Naive B cell (primary cell): Measurements from ENCODE around the gene PMS2. TPM values are rescaled to one million over a fixed set of nuclear protein-coding genes. Genes with fewer than 3 reads are reported as not detected.
A peak's percentile ranks its signal among the peaks of the same experiment; 100 is the strongest.
"Not testable (repeated sequence)": the region's sequence is repeated elsewhere in the genome, so short reads cannot be mapped to it uniquely, and the experiment has no call there.

Experiments used
- ATAC-seq, 2 donors: fragments of 150-1000 bp; cut with Tn5 transposase; 2 replicates each; pipeline ENCODE4 v1.10.0; 2021; ENCODE audit warnings: low read depth in 2 of 2, mild to moderate bottlenecking in 2 of 2, moderate library complexity in 2 of 2
- DNase-seq: peaks from one replicate; pipeline ENCODE4 v3.0.0; 2022
- H3K27ac Mint-ChIP-seq, 6 donors: one replicate each; pipeline ENCODE4 v1.8.0; 2020 to 2022; ENCODE audit warnings: mild to moderate bottlenecking in 6 of 6, mixed read lengths in 6 of 6, moderate library complexity in 5 of 6, inconsistent platforms in 2 of 6
- H3K27me3 Mint-ChIP-seq, 3 donors: one replicate each; pipeline ENCODE4 v1.8.0; 2021 to 2022; ENCODE audit warnings: mixed read lengths in 3 of 3, mild to moderate bottlenecking in 1 of 3
- H3K36me3 Mint-ChIP-seq, 2 donors: one replicate each; pipeline ENCODE4 v1.8.0; 2020 to 2022; ENCODE audit warnings: mixed read lengths in 2 of 2, inconsistent platforms in 1 of 2, mild to moderate bottlenecking in 1 of 2
- H3K4me1 Mint-ChIP-seq, 3 donors: one replicate each; pipeline ENCODE4 v1.8.0; 2020 to 2022; ENCODE audit warnings: mixed read lengths in 3 of 3, inconsistent platforms in 1 of 3, mild to moderate bottlenecking in 1 of 3, moderate library complexity in 1 of 3
- H3K4me3 Mint-ChIP-seq, 8 donors: one replicate each; pipeline ENCODE4 v1.8.0; 2020 to 2022; ENCODE audit warnings: mild to moderate bottlenecking in 8 of 8, mixed read lengths in 8 of 8, moderate library complexity in 8 of 8, inconsistent platforms in 2 of 8
- H3K9me3 Mint-ChIP-seq, 7 donors: one replicate each; pipeline ENCODE4 v1.8.0; 2020 to 2022; ENCODE audit warnings: mixed read lengths in 7 of 7, mild to moderate bottlenecking in 5 of 7, inconsistent platforms in 2 of 7, moderate library complexity in 1 of 7
- polyA plus RNA-seq, 6 donors: library from polyadenylated mRNA; unstranded; fragments of 300-500 nt; fragmentation: Illumina TruSeq; gene quantifications; one replicate each; pipeline ENCODE4 v1.2.3, GENCODE V29; 2021; ENCODE audit warnings: low read depth in 6 of 6

PMS2 gene
- polyA plus RNA-seq, 6 donors from 2014 or later = 2.9 to 12.9 (median 10.1) TPM

DNA sequence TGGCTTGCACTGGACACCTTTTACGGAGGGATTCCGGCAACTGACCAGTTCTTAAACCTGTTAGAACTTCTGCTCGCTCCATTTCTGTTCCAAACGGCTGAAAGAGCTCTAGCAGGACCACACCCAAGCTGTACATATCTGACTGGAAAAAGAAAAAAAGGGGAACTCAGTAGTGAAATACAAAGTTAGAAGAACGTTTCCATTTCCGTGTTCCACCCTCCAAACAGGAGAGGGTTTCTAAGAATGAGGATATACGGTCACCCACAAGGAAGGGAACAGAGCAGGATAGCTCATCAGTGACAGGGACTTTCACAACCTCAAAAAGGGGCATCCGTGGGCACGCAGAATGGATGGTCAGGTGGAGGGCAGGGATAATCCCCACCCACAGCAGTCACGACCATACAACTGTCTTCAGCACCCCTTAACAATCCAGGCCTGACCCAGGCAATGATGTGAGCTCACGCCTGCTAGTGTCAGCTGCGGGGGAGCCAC, 18.0 kb upstream of the PMS2 start:
- Mint-ChIP-seq H3K27me3 (no peaks in the 10 kb centered on the region), H3K4me3 (peak overlapping the region; percentile 65 to 88 (median 82)), H3K4me1 (peaks cover 18 to 21% (median 19%) of the 10 kb centered on the region in 3 donors), H3K36me3 (peaks cover 22 to 23% of the 10 kb centered on the region in 2 donors), H3K9me3 (no peaks in the 10 kb centered on the region), H3K27ac (peak overlapping the region; percentile 81 to 97 (median 94))
- ATAC-seq (peak; percentile 20 to 21), DNase-seq (no peak)

DNA sequence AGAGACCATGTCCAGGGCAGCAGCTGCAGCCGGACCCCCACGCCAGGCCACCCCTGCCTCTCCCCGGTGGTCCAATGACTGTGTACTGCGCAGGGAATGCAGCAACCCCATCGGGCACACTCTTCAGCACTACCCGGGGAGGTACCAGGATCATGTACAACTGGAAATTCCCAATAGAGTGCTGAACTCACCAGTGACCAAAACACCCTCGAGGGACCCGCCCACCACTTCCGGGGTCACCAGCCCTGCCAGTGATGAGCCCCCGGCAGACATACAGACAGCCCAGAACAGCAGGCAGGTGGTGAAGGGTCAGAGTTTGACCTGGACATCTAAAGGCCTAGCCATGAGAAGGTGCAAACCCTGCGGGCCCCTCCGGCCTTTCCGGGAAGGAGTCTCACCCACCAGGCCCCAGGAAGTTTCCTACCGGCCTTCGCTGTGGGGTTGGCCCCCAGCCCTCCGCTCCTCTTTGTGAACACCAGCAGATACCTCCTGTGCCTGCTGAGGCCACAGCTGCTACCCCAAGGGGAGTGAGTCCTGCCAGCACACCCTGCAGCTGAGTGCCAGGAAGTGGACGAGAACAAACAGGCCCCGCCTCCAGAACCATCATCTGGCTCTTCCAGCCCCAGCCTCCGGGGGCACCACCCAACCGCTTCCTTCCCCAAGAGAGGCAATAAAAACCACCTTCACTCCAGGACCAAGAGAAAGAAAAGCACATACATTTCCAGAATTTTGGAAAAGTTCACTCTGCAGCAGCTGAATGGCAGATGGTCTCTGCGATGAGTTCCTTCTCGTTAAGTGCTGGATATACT, 17.4 kb upstream of the PMS2 start:
- peak overlapping the region; percentile 81 to 97 (median 94) for H3K27ac Mint-ChIP-seq
- H3K36me3 Mint-ChIP-seq = peaks cover 18 to 23% of the 10 kb centered on the region in 2 donors
- H3K9me3 Mint-ChIP-seq = no peaks in the 10 kb centered on the region
- H3K4me1 Mint-ChIP-seq = peaks cover 16 to 18% (median 16%) of the 10 kb centered on the region in 3 donors
- H3K27me3 Mint-ChIP-seq = no peaks in the 10 kb centered on the region
- ATAC-seq = peak; percentile 99
- DNase-seq = peak; percentile 56
- H3K4me3 Mint-ChIP-seq = peak overlapping the region; percentile 65 to 88 (median 82)

DNA sequence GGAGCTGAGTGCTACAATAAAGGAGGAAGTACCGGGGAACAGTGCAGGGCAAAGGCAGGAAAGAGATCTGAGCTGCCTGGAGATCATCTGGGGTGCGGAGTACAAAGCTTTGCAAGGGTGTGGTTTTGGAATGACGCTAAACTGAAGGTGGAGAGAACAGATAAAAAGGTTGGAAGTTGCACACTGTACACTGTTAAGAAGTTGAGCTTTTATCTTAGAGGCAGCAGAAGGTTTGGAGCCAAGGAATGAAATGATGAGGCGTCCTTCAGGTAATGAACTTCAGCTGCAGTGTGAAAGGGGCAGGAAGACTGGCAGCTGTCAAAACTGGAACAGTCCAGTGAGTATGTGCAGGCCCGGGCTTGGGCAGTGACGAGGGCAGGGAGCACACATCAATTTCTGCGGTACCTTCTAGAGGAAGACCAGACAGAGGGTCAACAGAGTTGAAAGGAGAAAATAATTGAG, 15.2 kb upstream of the PMS2 start:
- Mint-ChIP-seq H3K4me3 (peak overlapping the region in 1 of 8 donors; percentile 17), H3K9me3 (no peaks in the 10 kb centered on the region), H3K36me3 (peaks cover 18 to 23% of the 10 kb centered on the region in 2 donors), H3K27ac (peak overlapping the region in 5 of 6 donors; percentile 30 to 90 (median 55)), H3K4me1 (peaks cover 16 to 18% (median 16%) of the 10 kb centered on the region in 3 donors), H3K27me3 (no peaks in the 10 kb centered on the region)
- DNase-seq (no peak), ATAC-seq (no peak)

DNA sequence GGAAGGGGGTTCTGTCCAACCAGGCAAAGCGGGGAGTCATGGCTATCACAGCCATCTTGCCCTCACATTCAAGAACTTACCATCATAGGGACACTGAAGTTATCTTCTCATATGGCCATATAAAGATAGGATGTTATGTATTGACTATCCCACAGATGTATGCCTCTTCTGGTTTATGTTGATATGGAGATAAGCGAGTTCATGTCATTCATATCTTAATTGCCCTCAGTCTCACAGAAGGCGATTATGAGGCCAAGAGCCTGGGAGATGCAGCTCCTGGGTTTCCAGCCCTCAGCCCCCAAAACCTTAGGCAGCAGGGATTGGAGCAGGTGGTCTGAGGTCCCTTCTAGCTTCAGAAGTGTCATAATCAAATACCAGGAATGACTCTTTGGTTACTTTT, 13.9 kb upstream of the PMS2 start:
- H3K27me3 Mint-ChIP-seq = no peaks in the 10 kb centered on the region
- no peak for DNase-seq
- peak overlapping the region in 2 of 6 donors; percentile 11 to 36 for H3K27ac Mint-ChIP-seq
- H3K9me3 Mint-ChIP-seq = no peaks in the 10 kb centered on the region
- peaks cover 15 to 18% of the 10 kb centered on the region in 2 donors for H3K36me3 Mint-ChIP-seq
- peak overlapping the region in 1 of 8 donors; percentile 20 for H3K4me3 Mint-ChIP-seq
- H3K4me1 Mint-ChIP-seq = peaks cover 16 to 18% (median 16%) of the 10 kb centered on the region in 3 donors
- no peak for ATAC-seq

DNA sequence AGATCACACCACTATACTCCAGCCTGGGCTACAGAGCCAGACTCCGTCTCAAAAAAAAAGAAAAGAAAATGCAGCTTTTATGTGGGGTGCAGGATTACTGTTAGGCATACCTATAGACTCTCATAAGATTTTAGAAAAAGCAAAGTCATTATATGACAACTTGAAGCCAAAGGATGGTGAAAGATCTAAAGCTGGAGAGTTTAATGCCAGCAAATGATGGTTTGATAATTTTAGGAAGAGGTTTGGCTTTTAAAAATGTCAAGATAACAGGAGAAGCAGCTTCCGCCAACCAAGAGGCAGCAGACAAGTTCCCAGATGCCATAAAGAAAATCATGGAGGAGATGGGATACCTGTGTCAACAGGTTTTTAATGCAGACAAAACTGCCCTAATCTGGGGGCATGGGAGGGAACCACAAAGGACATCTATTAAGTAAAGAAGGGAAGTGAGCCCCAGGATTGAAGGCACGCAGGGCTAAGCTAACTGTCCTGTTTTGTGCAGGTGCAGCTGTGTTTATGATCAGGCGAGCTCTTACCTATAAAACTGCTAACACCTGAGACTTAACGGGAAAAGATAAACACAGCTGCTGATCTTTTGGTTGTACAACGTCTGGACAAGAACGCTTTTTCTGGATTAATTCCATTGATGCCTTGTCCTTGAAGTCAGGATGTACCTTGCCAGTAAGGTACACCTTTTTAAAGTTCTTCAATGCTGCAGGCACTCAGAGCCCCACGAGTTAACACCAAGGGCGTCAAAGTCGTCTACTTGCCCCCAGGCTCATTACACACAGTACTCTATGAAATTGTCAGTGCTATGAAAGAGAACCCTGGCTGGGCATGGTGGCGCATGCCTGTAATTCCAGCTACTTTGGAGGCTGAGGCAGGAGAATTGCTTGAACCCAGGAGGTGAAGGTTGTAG, 11.8 kb upstream of the PMS2 start:
- Mint-ChIP-seq H3K27ac (peak overlapping the region in 3 of 6 donors; percentile 49 to 69 (median 69)), H3K36me3 (peaks cover 15 to 18% of the 10 kb centered on the region in 2 donors), H3K4me3 (no peak overlapping the region), H3K27me3 (no peaks in the 10 kb centered on the region), H3K4me1 (peaks cover 0 to under 1% (median 0%) of the 10 kb centered on the region in 3 donors), H3K9me3 (no peaks in the 10 kb centered on the region)
- DNase-seq = no peak
- ATAC-seq = no peak

DNA sequence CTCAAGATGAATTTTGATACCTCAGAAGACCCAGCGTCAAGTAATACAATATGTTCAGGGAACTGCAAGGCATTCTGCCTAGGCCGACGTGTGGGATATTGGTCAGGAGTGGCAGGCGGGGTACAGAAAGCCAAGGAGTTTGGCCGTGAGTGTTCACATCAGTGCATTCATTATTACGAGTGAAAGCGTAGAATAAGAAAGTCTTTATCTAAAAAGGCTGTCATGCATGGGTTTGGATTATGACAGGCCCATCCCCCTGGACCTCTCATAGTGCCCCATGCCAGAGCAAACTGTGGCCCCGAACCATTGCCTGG, 7.8 kb upstream of the PMS2 start:
- no peak overlapping the region for H3K4me3 Mint-ChIP-seq
- no peaks in the 10 kb centered on the region for H3K9me3 Mint-ChIP-seq
- H3K27ac Mint-ChIP-seq = peak overlapping the region in 1 of 6 donors; percentile 78
- ATAC-seq = no peak
- H3K27me3 Mint-ChIP-seq = no peaks in the 10 kb centered on the region
- DNase-seq = no peak
- no peaks in the 10 kb centered on the region for H3K36me3 Mint-ChIP-seq
- peaks cover 4 to 7% (median 4%) of the 10 kb centered on the region in 3 donors for H3K4me1 Mint-ChIP-seq

DNA sequence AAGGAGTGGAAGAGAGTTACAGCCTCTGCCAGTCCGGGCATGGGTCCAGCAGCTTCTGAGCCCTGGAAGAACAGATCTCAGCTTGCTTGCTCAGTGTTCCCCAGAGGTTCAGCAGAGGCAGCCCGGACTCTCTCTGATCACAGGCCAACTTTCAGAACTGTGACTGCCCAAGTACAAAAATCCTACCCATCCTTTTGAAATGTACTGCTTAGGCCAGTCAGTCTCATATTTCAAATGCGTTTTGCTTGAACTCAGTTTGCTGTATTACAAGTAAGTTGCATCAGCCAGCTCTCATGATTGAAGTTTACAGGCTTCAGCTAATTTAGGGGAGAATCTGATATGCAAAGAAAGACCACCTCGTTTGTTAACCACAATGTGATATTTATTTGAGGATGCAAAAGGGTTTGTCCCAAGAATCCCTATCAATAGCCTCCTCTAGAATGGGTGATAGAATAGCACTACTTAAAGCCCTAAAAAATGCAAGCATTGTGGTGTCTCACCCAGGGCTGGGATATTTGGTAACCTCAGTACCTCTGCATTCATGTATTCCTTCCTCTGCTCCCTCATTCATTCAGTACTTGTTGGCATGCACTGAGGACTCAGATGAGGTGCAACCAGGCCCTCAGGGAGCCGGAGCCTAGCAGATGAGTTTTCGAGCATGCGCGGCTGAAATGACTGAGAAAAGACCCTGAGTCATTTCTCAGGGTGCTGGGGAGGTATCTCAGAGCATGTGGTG, 7.2 kb upstream of the PMS2 start:
- no peak for DNase-seq
- Mint-ChIP-seq H3K9me3 (no peaks in the 10 kb centered on the region), H3K27ac (peak overlapping the region in 1 of 6 donors; percentile 78), H3K4me1 (peaks cover 4 to 9% (median 4%) of the 10 kb centered on the region in 3 donors), H3K27me3 (no peaks in the 10 kb centered on the region), H3K36me3 (no peaks in the 10 kb centered on the region), H3K4me3 (no peak overlapping the region)
- no peak for ATAC-seq

DNA sequence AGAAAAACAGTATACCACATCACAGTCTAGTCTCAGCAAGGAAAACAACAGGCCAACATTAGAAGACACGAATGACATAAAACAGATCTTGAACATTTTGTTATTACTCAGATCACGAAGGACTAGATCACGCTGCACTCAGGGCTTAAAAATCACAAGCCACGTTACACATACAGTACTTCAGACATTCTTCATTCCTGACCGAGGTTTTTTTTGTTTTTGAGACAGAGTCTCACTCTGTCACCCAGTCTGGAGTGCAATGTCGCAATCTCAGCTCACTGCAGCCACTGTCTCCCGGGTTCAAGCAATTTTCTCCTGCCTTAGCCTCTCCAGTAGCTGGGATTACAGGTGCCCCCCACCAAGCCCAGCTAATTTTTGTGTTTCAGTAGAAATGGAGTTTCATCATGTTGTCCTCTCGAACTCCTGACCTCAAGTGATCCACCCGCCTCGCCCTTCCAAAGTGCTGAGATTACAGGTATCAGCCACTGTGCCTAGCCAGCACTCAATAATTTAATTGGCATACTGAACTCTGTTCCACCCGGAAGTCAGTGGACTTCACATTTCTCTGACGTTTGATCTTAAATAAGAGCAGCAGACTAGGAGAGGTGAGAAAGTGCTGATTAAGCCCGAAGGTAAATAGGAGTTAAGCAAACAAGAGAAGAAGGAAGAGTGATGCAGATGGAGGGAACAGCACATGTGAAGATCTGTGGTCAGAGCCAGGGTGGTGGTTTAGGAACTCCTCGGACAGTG, 3.7 kb upstream of the PMS2 start:
- H3K4me3 Mint-ChIP-seq = no peak overlapping the region
- DNase-seq = no peak

DNA sequence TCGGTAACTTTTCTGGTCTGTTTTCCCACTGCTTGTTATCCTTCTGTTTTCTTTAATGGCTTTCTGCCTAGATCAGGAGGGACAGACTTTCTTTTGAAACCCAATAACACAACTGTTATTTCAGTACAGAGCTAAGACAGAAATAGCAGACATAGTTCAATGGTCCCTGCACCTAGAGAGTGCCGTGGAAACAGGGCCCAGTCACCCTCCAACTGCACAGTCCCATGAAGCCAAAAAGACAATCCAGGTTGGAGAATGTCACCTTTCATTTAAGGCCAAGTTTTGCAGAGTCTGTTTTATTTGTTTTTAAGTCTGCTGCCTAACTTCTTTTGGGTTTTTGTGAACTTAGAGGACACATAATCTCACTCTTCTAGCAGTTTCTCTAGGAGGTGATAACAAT, 2.7 kb upstream of the PMS2 start:
- Mint-ChIP-seq H3K4me3 (peak overlapping the region in 2 of 8 donors; percentile 92 to 97), H3K27ac (peak overlapping the region in 2 of 6 donors; percentile 6 to 30), H3K27me3 (no peaks in the 10 kb centered on the region), H3K9me3 (no peaks in the 10 kb centered on the region), H3K4me1 (peaks cover 17 to 30% (median 20%) of the 10 kb centered on the region in 3 donors), H3K36me3 (no peaks in the 10 kb centered on the region)
- ATAC-seq (no peak), DNase-seq (no peak)

More for the DNA sequence above, 3.7 kb upstream of the PMS2 start:
- ATAC-seq = no peak
- no peaks in the 10 kb centered on the region for H3K27me3 Mint-ChIP-seq
- H3K27ac Mint-ChIP-seq = peak overlapping the region in 3 of 6 donors; percentile 66 to 90 (median 76)
- H3K9me3 Mint-ChIP-seq = no peaks in the 10 kb centered on the region
- H3K4me1 Mint-ChIP-seq = peaks cover 13 to 27% (median 16%) of the 10 kb centered on the region in 3 donors
- H3K36me3 Mint-ChIP-seq = no peaks in the 10 kb centered on the region

DNA sequence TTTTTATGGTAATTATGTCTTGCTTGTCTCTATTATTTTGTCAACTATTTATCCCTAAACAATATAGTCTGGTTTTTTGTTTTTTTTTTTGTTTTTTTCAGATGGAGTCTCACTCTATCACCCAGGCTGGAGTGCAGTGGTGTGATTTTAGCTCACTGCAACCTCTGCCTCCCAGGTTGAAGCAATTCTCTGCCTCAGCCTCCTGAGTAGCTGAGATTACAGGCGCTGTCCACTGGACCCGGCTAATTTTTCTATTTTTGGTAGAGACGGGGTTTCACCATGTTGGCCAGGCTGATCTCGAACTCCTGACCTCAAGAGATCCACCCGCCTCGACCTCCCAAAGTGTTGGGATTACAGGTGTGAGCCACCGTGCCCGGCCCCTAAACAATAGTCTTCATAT, 1.5 kb upstream of the PMS2 start:
- Mint-ChIP-seq H3K4me1 (peaks cover 17 to 30% (median 20%) of the 10 kb centered on the region in 3 donors), H3K27ac (peak overlapping the region in 4 of 6 donors; percentile 56 to 96 (median 90)), H3K4me3 (peak overlapping the region; percentile 62 to 98 (median 90))
- ATAC-seq, H3K9me3 Mint-ChIP-seq, H3K36me3 Mint-ChIP-seq, H3K27me3 Mint-ChIP-seq, DNase-seq: not testable (repeated sequence)

DNA sequence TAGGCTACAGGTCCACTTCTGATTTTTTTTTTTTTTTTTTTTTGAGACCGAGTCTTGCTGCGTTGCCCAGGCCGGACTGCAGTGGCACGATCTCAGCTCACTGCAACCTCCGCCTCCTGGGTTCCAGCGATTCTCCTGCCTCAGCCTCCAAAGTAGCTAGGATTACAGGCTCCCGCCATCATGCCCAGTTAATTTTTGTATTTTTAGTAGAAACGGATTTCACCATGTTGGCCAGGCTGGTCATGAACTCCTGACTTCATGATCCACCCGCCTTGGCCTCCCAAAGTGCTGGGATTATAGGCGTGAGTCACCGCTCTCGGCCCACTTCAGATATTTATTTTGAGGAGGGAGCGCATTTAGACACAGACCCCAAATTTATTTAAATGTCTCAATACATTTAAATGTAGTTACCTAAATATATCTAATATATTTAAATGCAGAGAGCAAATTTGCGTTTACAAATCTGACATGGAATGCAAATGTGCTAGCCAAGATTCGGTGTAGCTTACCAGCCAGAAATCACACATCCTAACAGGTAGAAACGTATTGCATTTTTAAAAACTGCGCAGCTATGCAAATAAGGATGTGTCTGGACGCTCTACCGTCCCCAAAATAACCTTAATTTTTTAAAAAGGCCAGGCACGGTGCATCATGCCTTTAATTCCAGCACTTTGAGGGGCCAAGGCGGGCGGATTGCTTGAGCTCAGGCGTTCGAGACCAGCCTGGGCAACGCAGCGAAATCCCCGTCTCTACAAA, 836 bp downstream of the PMS2 start:
- ATAC-seq, DNase-seq, H3K36me3 Mint-ChIP-seq, H3K9me3 Mint-ChIP-seq, H3K27me3 Mint-ChIP-seq: not testable (repeated sequence)
- Mint-ChIP-seq H3K4me3 (peak overlapping the region in 7 of 8 donors; percentile 72 to 97 (median 94)), H3K4me1 (peaks cover 17 to 30% (median 20%) of the 10 kb centered on the region in 3 donors), H3K27ac (peak overlapping the region in 2 of 6 donors; percentile 21 to 56)
